Colonic mucosa (tissue), 4 donors: ENCODE data around the gene RPS2. TPM values are rescaled to one million over a fixed set of nuclear protein-coding genes. Genes with fewer than 3 reads are reported as not detected.
"Not testable (repeated sequence)": the region's sequence is repeated elsewhere in the genome, so short reads cannot be mapped to it uniquely, and the experiment has no call there.

Experiments
- DNase-seq: peaks from one replicate; pipeline ENCODE4 v3.0.0-alpha.2; 2020
- H3K27ac ChIP-seq: fragments of 200-600 bp; one replicate; pipeline ENCODE4 v1.8.0; 2021
- H3K27me3 ChIP-seq: fragments of 200-600 bp; one replicate; pipeline ENCODE4 v1.8.0; 2021
- H3K36me3 ChIP-seq: fragments of 200-600 bp; one replicate; pipeline ENCODE4 v1.8.0; 2021
- H3K4me1 ChIP-seq: fragments of 200-600 bp; one replicate; pipeline ENCODE4 v1.8.0; 2021; ENCODE audit warnings: mild to moderate bottlenecking
- H3K4me3 ChIP-seq: fragments of 200-600 bp; one replicate; pipeline ENCODE4 v1.8.0; 2021
- H3K9ac ChIP-seq, 2 donors: one replicate each; pipeline ENCODE4 v1.7.0; 2013; ENCODE audit warnings: control low read depth in 2 of 2, low read depth in 2 of 2, low read length in 2 of 2
- H3K9me3 ChIP-seq: fragments of 200-600 bp; one replicate; pipeline ENCODE4 v1.8.0; 2021
- CTCF ChIP-seq: fragments of 200-600 bp; IDR thresholded peaks from one replicate; pipeline ENCODE4 v1.8.0; 2022; ENCODE audit warnings: antibody characterized with exemption, mild to moderate bottlenecking
- intact Hi-C: fragments of 100-400 bp; cut with DNase I; formaldehyde crosslinking; loops from one replicate; pipeline ENCODE4 v1.14.1; 2022
- total RNA-seq, 2 donors: library from RNA; stranded (reverse); fragmentation: NEBNext Ultra II Directional in 1 of 2; extraction: Animal tissue kit (Norgen Biotek cat#: 25700) in 1 of 2; gene quantifications; one replicate each; pipeline ENCODE4 v1.2.1, GENCODE V29; 2021
- donor health status: healthy.
- donor health status: DM: no; HTN: no; CAD: no.
- donor health status: DM: no; HTN: no; CAD: no.

RPS2 gene
- total RNA-seq: 1,000 to 10,000 TPM; 1,996 to 2,736 TPM

GRCh38 chr16:1964506-1965395, at the start of gene RPS2:
Gene RPS2, minus strand, starts transcription at chr16:1964826. Its CDS starts 201 bp downstream, at chr16:1964625.
- H3K4me1 ChIP-seq: peaks cover 4% of the 10 kb centered on the region
- peak within 1 kb of the TSS; percentile 77 to 99 for H3K9ac ChIP-seq

GRCh38 chr16:2013527-2013926, 48.9 kb upstream of the RPS2 start:
- Histone ChIP-seq H3K4me3 (no peak overlapping the region), H3K27me3 (no peaks in the 10 kb centered on the region), H3K36me3 (no peaks in the 10 kb centered on the region), H3K9me3 (no peaks in the 10 kb centered on the region), H3K9ac (no peak overlapping the region), H3K27ac (no peak overlapping the region), H3K4me1 (peaks cover 2% of the 10 kb centered on the region)
- no peak for DNase-seq
- intact Hi-C loops: no loop called here
- TF ChIP-seq CTCF: no peak

More at GRCh38 chr16:1964506-1965395, at the start of gene RPS2:
- no peaks in the 10 kb centered on the region for H3K9me3 ChIP-seq
- peak; percentile 99 for DNase-seq
- no peaks in the 10 kb centered on the region for H3K27me3 ChIP-seq
- intact Hi-C loops: no loop called here
- peak within 1 kb of the TSS; percentile 92 for H3K4me3 ChIP-seq
- peak within 1 kb of the TSS; percentile 89 for H3K27ac ChIP-seq
- no peaks in the 10 kb centered on the region for H3K36me3 ChIP-seq
- TF ChIP-seq CTCF: no peak

GRCh38 chr16:2011726-2012125, 47.1 kb upstream of the RPS2 start:
- H3K27me3 ChIP-seq, H3K9ac ChIP-seq, H3K4me3 ChIP-seq, H3K9me3 ChIP-seq, intact Hi-C loops, H3K36me3 ChIP-seq, DNase-seq, H3K27ac ChIP-seq: not testable (repeated sequence)
- H3K4me1 ChIP-seq: peaks cover 16% of the 10 kb centered on the region

- no peaks in the 10 kb centered on the region for H3K27me3 ChIP-seq
- intact Hi-C loops: no loop called here
- peak within 1 kb of the TSS; percentile 95 for H3K4me3 ChIP-seq
- no peaks in the 10 kb centered on the region for H3K36me3 ChIP-seq
- H3K9me3 ChIP-seq: no peaks in the 10 kb centered on the region
- H3K9ac ChIP-seq: peak within 1 kb of the TSS; percentile 98
- peak; percentile 79 for DNase-seq
- H3K4me1 ChIP-seq: peaks cover 20% of the 10 kb centered on the region
- H3K27ac ChIP-seq: peak within 1 kb of the TSS; percentile 88
- no peak for TF ChIP-seq CTCF
Observed at GRCh38 chr16:2009791-2010510, 45.3 kb upstream of the RPS2 start, which contains the start of gene ZNF598. Gene ZNF598, minus strand, starts transcription at chr16:2009821.

GRCh38 chr16:2009164-2009711, 44.6 kb upstream of the RPS2 start:
- DNase-seq: no peak
- H3K9me3 ChIP-seq: no peaks in the 10 kb centered on the region
- peaks cover 27% of the 10 kb centered on the region for H3K4me1 ChIP-seq
- no peaks in the 10 kb centered on the region for H3K36me3 ChIP-seq
- peak overlapping the region; percentile 72 for H3K27ac ChIP-seq
- peak overlapping the region; percentile 98 for H3K9ac ChIP-seq
- no peaks in the 10 kb centered on the region for H3K27me3 ChIP-seq
- no peak for TF ChIP-seq CTCF
- intact Hi-C loops: no loop called here
- H3K4me3 ChIP-seq: peak overlapping the region; percentile 95
